HFFc6 (cell line): ENCODE measurements around the gene SEMA3D. TPM values are rescaled to one million over a fixed set of nuclear protein-coding genes. Genes with fewer than 3 reads are reported as not detected.

Source experiments
- DNase-seq: peaks from one replicate; pipeline ENCODE4 v3.0.0-alpha.2; 2018
- H3K27ac Mint-ChIP-seq: 2 replicates; pipeline ENCODE4 v1.8.0; 2020; ENCODE audit warnings: mild to moderate bottlenecking, mixed read lengths
- H3K27me3 Mint-ChIP-seq: 2 replicates; pipeline ENCODE4 v1.8.0; 2021; ENCODE audit warnings: mild to moderate bottlenecking, moderate library complexity, mixed read lengths; ENCODE audit not compliant: insufficient read depth
- H3K36me3 Mint-ChIP-seq: 2 replicates; pipeline ENCODE4 v1.8.0; 2021; ENCODE audit warnings: low read depth, mixed read lengths
- H3K4me1 Mint-ChIP-seq: 2 replicates; pipeline ENCODE4 v1.8.0; 2020; ENCODE audit warnings: low read depth, mixed read lengths
- H3K4me3 Mint-ChIP-seq: 2 replicates; pipeline ENCODE4 v1.8.0; 2020; ENCODE audit warnings: mild to moderate bottlenecking, moderate library complexity, mixed read lengths
- H3K9me3 Mint-ChIP-seq: 2 replicates; pipeline ENCODE4 v1.8.0; 2020; ENCODE audit warnings: mild to moderate bottlenecking, mixed read lengths
- total RNA-seq, 6 experiments: library from RNA; stranded (reverse); fragmentation: NEBNext Ultra II Directional; extraction: Animal tissue kit (Norgen Biotek cat#: 25700); gene quantifications; 2 replicates in 1 of 6; 3 replicates in 5 of 6; pipeline ENCODE4 v1.2.3, GENCODE V29; 2021
- TF ChIP-seq, protein P1 (sequence below): fragments of 200-600 bp; sonication (generic); IDR thresholded peaks from 2 replicates; pipeline ENCODE4 v1.5.0; 2021; ENCODE audit warnings: antibody characterized with exemption, mild to moderate bottlenecking

The SEMA3D gene
- total RNA-seq, 6 experiments from 2014 or later, result 16.5 to 23.7 (median 22.4) TPM

DNA sequence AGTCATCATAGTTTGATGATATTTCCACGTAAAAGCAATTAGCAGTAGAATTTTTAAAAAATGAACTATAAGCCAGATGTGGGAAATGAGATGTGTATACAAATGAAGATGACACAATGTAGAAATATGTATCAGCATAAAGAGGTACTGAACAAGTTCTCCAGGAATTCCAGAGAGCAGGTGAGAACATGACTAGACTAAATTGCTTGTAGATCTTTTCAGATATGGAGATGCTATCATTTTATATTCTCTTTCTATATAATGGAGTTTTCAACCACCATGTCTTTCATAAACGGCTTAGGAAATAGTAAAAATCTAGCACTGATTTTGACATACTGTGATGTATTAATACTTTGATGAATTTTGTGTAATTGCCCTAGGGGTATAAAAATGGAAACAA is 130.9 kb downstream of the SEMA3D start:
- H3K4me1 Mint-ChIP-seq, result peaks cover 8% of the 10 kb centered on the region
- no peak overlapping the region for H3K4me3 Mint-ChIP-seq
- no peaks in the 10 kb centered on the region for H3K27me3 Mint-ChIP-seq
- DNase-seq, result no peak
- H3K27ac Mint-ChIP-seq, result no peak overlapping the region
- TF ChIP-seq, protein P1, sequence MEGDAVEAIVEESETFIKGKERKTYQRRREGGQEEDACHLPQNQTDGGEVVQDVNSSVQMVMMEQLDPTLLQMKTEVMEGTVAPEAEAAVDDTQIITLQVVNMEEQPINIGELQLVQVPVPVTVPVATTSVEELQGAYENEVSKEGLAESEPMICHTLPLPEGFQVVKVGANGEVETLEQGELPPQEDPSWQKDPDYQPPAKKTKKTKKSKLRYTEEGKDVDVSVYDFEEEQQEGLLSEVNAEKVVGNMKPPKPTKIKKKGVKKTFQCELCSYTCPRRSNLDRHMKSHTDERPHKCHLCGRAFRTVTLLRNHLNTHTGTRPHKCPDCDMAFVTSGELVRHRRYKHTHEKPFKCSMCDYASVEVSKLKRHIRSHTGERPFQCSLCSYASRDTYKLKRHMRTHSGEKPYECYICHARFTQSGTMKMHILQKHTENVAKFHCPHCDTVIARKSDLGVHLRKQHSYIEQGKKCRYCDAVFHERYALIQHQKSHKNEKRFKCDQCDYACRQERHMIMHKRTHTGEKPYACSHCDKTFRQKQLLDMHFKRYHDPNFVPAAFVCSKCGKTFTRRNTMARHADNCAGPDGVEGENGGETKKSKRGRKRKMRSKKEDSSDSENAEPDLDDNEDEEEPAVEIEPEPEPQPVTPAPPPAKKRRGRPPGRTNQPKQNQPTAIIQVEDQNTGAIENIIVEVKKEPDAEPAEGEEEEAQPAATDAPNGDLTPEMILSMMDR, result no peak
- no peaks in the 10 kb centered on the region for H3K9me3 Mint-ChIP-seq
- peaks cover 11% of the 10 kb centered on the region for H3K36me3 Mint-ChIP-seq

DNA sequence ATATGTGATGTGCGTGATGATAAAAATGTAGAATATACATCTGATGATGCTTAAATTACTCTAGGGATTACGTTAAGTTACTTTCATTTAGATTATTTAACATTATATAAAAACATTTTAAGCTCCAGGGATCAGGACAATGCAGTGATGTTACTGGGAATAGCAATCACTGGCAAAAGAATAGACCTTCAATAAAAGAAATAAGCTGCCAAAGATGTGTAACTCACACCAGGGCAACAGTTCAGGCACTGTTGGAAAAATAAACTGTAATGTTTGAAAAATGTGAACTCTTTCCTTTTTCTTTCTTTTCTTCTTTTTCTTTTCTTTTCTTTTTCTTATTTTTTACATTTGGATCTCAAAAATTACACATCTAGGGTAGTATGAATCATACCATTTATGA is 131.7 kb downstream of the SEMA3D start:
- no peaks in the 10 kb centered on the region for H3K9me3 Mint-ChIP-seq
- H3K27me3 Mint-ChIP-seq, result no peaks in the 10 kb centered on the region
- TF ChIP-seq, protein P1, result no peak
- H3K27ac Mint-ChIP-seq, result no peak overlapping the region
- no peak for DNase-seq
- H3K4me1 Mint-ChIP-seq, result peaks cover 8% of the 10 kb centered on the region
- H3K4me3 Mint-ChIP-seq, result no peak overlapping the region
- H3K36me3 Mint-ChIP-seq, result peaks cover 11% of the 10 kb centered on the region

GRCh38 chr7:85054306-85054705 is 132.6 kb downstream of the SEMA3D start:
- H3K27ac Mint-ChIP-seq, result no peak overlapping the region
- DNase-seq, result no peak
- no peak overlapping the region for H3K4me3 Mint-ChIP-seq
- H3K9me3 Mint-ChIP-seq, result no peaks in the 10 kb centered on the region
- H3K27me3 Mint-ChIP-seq, result no peaks in the 10 kb centered on the region
- TF ChIP-seq, protein P1, result no peak
- H3K4me1 Mint-ChIP-seq, result peaks cover 13% of the 10 kb centered on the region
- H3K36me3 Mint-ChIP-seq, result peaks cover 11% of the 10 kb centered on the region

- Mint-ChIP-seq H3K27me3 (no peaks in the 10 kb centered on the region), H3K9me3 (no peaks in the 10 kb centered on the region), H3K27ac (no peak overlapping the region), H3K4me1 (peaks cover 13% of the 10 kb centered on the region), H3K4me3 (no peak overlapping the region), H3K36me3 (peaks cover 6% of the 10 kb centered on the region)
- no peak for DNase-seq
- TF ChIP-seq, protein P1, result no peak
Measured at GRCh38 chr7:85052894-85053293, 134.0 kb downstream of the SEMA3D start.

DNA sequence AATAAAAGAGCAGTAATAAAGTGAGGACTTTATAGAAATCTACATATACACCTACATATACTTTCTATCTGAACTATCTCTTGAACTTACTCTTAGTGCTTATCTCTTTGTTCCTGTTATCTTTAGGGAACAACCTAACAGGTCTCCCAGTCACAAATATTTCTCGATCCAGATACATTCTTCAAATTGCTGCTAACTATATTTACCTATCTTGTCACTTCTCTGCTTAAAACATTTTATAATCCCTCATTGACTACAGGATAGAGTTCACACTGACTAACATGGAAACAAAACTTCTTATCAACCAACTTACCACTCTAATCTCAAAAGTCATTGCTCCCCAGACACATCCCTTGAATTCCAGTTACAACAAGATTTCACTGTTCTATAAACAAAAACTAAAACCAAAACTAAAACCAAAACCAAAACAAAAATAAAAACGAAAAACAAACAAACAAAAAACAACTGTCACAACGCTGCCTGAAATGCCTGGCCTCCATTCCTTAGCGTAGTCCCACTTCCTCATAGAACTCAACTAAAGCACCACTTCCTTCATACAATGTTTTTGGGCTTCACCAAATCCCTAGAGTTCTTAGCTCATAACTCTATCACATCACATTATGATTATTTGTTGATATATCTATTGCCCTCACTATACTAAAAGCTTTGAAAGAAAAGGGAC is 134.7 kb downstream of the SEMA3D start:
- TF ChIP-seq, protein P1, result no peak

More for the DNA sequence above, 134.7 kb downstream of the SEMA3D start:
- peaks cover 13% of the 10 kb centered on the region for H3K4me1 Mint-ChIP-seq
- no peak overlapping the region for H3K4me3 Mint-ChIP-seq
- H3K36me3 Mint-ChIP-seq, result peaks cover 3% of the 10 kb centered on the region
- no peaks in the 10 kb centered on the region for H3K9me3 Mint-ChIP-seq
- no peaks in the 10 kb centered on the region for H3K27me3 Mint-ChIP-seq
- DNase-seq, result no peak
- no peak overlapping the region for H3K27ac Mint-ChIP-seq
